Esophagus muscularis mucosa (tissue), 4 donors: Measurements from ENCODE around the gene FRY. TPM values are rescaled to one million over a fixed set of nuclear protein-coding genes. Genes with fewer than 3 reads are reported as not detected.

ENCODE experiments used
- DNase-seq: peaks from one replicate; pipeline ENCODE4 v3.0.0-alpha.2; 2017; ENCODE audit errors: extremely low spot score
- H3K27ac ChIP-seq, 4 donors: fragments of 200-600 bp; sonication (generic); replicated peaks in 1 of 4; 1 replicate in 3 of 4; 2 replicates in 1 of 4; pipeline ENCODE4 v1.5.1; 2016 to 2019; ENCODE audit warnings: mild to moderate bottlenecking in 1 of 4
- H3K27me3 ChIP-seq, 4 donors: fragments of 200-600 bp; sonication (generic); one replicate each; pipeline versions ENCODE4 v1.5.1 to v1.6.0; 2016 to 2019
- H3K36me3 ChIP-seq, 4 donors: fragments of 200-600 bp; sonication (generic); one replicate each; pipeline ENCODE4 v1.5.1; 2016 to 2019
- H3K4me1 ChIP-seq, 4 donors: fragments of 200-600 bp; sonication (generic); one replicate each; pipeline ENCODE4 v1.5.1; 2016 to 2019
- H3K4me3 ChIP-seq, 4 donors: fragments of 200-600 bp; sonication (generic); 1 replicate in 2 of 4; 2 replicates in 2 of 4; pipeline ENCODE4 v1.5.1; 2016 to 2019; ENCODE audit warnings: mild to moderate bottlenecking in 4 of 4, moderate library complexity in 1 of 4
- H3K9me3 ChIP-seq, 4 donors: fragments of 200-600 bp; sonication (generic); 1 replicate in 3 of 4; 2 replicates in 1 of 4; pipeline ENCODE4 v1.5.1; 2016 to 2019
- CTCF ChIP-seq, 3 experiments: fragments of 200-600 bp in 2 of 3; fragments of 450-650 bp in 1 of 3; sonication (generic) in 2 of 3; IDR thresholded peaks; one replicate each; pipeline ENCODE4 v1.5.1; 2017 to 2019; ENCODE audit warnings: antibody characterized with exemption in 3 of 3, mild to moderate bottlenecking in 2 of 3, moderate library complexity in 1 of 3
- EP300 ChIP-seq: sonication (generic); formaldehyde crosslinking; IDR thresholded peaks from one replicate; pipeline ENCODE4 v1.6.1; 2017; ENCODE audit warnings: antibody characterized with exemption
- POLR2A ChIP-seq: fragments of 450-650 bp; IDR thresholded peaks from one replicate; pipeline ENCODE4 v1.6.1; 2017; ENCODE audit warnings: antibody characterized with exemption, moderate library complexity, mild to moderate bottlenecking, low read depth
- POLR2AphosphoS5 ChIP-seq, 2 donors: sonication (generic); formaldehyde crosslinking; IDR thresholded peaks; one replicate each; pipeline ENCODE4 v1.6.1; 2017; ENCODE audit warnings: antibody characterized with exemption in 2 of 2
- WGBS: methylation state at CpG from one replicate; pipeline ENCODE4 v1.1.5; 2018; 5-methylcytosine and 5-hydroxymethylcytosine counted together
- intact Hi-C: fragments of 100-400 bp; cut with DNase I; formaldehyde crosslinking; loops from one replicate; pipeline ENCODE4 v1.15.1; 2023
- total RNA-seq, 4 donors: library from RNA; depleted of rRNA; stranded (reverse); fragments of >200 nt; gene quantifications; one replicate each; pipeline versions ENCODE4 v1.1.0 to v1.2.1, GENCODE V29; 2016

The FRY gene
- total RNA-seq, 4 donors from 2014 or later, result 104 to 276 (median 135) TPM

DNA sequence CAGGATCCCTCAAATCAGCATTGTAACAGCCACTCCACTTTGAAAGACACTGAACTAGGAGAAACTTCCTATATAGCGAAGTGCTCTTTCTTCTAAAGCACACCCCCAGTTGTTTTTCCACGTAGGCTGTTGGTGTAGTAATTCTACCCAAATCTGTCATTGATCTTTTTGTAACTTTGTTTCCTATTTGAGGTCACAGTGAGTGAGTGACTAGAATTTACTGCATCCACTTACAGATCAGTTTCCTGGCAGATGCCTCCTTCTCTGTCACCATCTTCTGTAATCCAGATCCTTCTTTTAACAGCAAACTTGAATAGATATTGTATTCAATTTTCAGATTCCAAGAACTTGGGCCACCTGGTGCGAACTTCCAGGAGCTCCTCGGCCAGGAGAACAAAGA lies 268.3 kb downstream of the FRY start:
- TF ChIP-seq EP300 (no peak), POLR2AphosphoS5 (IDR thresholded peaks at IDR 0.05) (no peak), CTCF (IDR thresholded peaks at IDR 0.05) (no peak), POLR2A (no peak)
- H3K4me3 ChIP-seq, result no peak overlapping the region
- H3K36me3 ChIP-seq, result peaks cover 0 to 21% (median 12%) of the 10 kb centered on the region in 4 donors
- intact Hi-C loops, result no loop called here
- no peak overlapping the region for H3K27ac ChIP-seq
- DNase-seq, result no peak
- WGBS, result 78% methylated on average over 4 of the region's 4 CpGs
- H3K9me3 ChIP-seq, result no peaks in the 10 kb centered on the region
- no peaks in the 10 kb centered on the region for H3K27me3 ChIP-seq
- H3K4me1 ChIP-seq, result no peaks in the 10 kb centered on the region

DNA sequence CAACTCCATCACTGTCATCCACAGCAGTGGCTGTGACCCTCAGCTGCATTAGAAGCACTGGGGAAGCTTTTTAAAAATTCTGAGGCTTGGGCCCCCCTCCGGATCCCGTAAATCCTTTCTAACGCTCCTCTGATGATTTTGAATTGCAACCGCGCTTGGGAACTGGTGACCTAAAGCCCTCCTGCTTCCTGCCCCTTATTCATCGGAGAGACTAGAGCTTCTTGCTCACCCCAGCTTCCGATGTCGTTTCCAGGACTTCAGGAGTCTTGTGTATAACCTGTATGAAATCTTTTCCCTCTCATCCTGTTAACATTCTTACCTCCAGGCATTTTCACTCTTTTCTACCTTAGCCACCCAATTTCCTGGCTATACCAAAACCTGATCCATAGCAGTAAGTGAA lies 268.8 kb downstream of the FRY start:
- intact Hi-C loops, result no loop called here
- Histone ChIP-seq H3K4me3 (no peak overlapping the region), H3K36me3 (peaks cover 0 to 15% (median 7%) of the 10 kb centered on the region in 4 donors), H3K27me3 (no peaks in the 10 kb centered on the region), H3K4me1 (no peaks in the 10 kb centered on the region), H3K27ac (no peak overlapping the region), H3K9me3 (no peaks in the 10 kb centered on the region)
- WGBS, result 72% methylated on average over 8 of the region's 8 CpGs
- no peak for TF ChIP-seq EP300
- no peak for TF ChIP-seq POLR2A
- no peak for TF ChIP-seq CTCF (IDR thresholded peaks at IDR 0.05)
- no peak for TF ChIP-seq POLR2AphosphoS5 (IDR thresholded peaks at IDR 0.05)
- no peak for DNase-seq

DNA sequence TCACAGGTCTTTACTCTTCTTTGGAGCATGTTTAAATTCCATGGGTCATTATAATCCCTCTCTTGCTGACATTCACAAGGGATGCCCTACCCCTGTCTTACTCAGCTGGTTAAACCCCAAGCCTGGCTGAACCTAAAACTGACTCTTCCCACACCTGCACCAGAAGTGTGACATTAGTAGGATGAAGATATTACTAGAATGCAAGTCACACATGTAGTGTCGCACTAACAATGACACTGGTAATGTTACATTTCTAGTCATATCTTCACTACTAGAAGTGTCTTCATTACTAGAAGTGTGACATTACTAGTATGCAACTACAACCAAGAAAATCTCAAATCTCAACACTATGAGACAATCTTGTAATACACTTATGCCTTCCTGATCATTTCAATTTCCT lies 269.3 kb downstream of the FRY start:
- Histone ChIP-seq H3K36me3 (peaks cover 0 to 10% (median 3%) of the 10 kb centered on the region in 4 donors), H3K27me3 (no peaks in the 10 kb centered on the region), H3K27ac (no peak overlapping the region), H3K4me1 (no peaks in the 10 kb centered on the region), H3K4me3 (no peak overlapping the region), H3K9me3 (no peaks in the 10 kb centered on the region)
- intact Hi-C loops, result no loop called here
- no peak for DNase-seq
- TF ChIP-seq CTCF (IDR thresholded peaks at IDR 0.05), result no peak
- no peak for TF ChIP-seq POLR2A
- TF ChIP-seq POLR2AphosphoS5 (IDR thresholded peaks at IDR 0.05), result no peak
- no peak for TF ChIP-seq EP300
- WGBS, result 100% methylated on average over 1 of the region's 1 CpG

GRCh38 chr13:32302461-32302860 lies 270.9 kb downstream of the FRY start:
- Histone ChIP-seq H3K9me3 (no peaks in the 10 kb centered on the region), H3K27ac (no peak overlapping the region), H3K4me3 (no peak overlapping the region), H3K4me1 (no peaks in the 10 kb centered on the region), H3K27me3 (no peaks in the 10 kb centered on the region), H3K36me3 (no peaks in the 10 kb centered on the region)
- TF ChIP-seq POLR2AphosphoS5 (IDR thresholded peaks at IDR 0.05), result no peak
- TF ChIP-seq EP300, result no peak
- TF ChIP-seq POLR2A, result no peak
- TF ChIP-seq CTCF (IDR thresholded peaks at IDR 0.05), result no peak
- intact Hi-C loops, result no loop called here
- no peak for DNase-seq
- WGBS, result 96% methylated on average over 2 of the region's 2 CpGs

GRCh38 chr13:32305646-32306045 lies 274.1 kb downstream of the FRY start:
- no peaks in the 10 kb centered on the region for H3K9me3 ChIP-seq
- H3K36me3 ChIP-seq, result no peaks in the 10 kb centered on the region
- no peak overlapping the region for H3K4me3 ChIP-seq
- intact Hi-C loops, result no loop called here
- H3K27me3 ChIP-seq, result no peaks in the 10 kb centered on the region
- no peak for DNase-seq
- H3K4me1 ChIP-seq, result peaks cover 0 to 17% (median 15%) of the 10 kb centered on the region in 4 donors
- TF ChIP-seq POLR2A (no peak), POLR2AphosphoS5 (IDR thresholded peaks at IDR 0.05) (no peak), CTCF (IDR thresholded peaks at IDR 0.05) (no peak), EP300 (no peak)
- H3K27ac ChIP-seq, result no peak overlapping the region
